Kidney epithelial cell (primary cell): ENCODE measurements around the gene PPME1. TPM values are rescaled to one million over a fixed set of nuclear protein-coding genes. Genes with fewer than 3 reads are reported as not detected.

Experiments
- DNase-seq: peaks from one replicate; pipeline ENCODE4 v3.0.0-alpha.2; 2010; ENCODE audit warnings: low read depth
- H3K27me3 ChIP-seq: 2 replicates; pipeline ENCODE4 v1.6.0; 2011; ENCODE audit warnings: low read length; ENCODE audit not compliant: control insufficient read depth, insufficient read depth
- H3K36me3 ChIP-seq: 2 replicates; pipeline ENCODE4 v1.5.1; 2011; ENCODE audit warnings: low read length; ENCODE audit not compliant: control insufficient read depth, insufficient read depth
- H3K4me3 ChIP-seq: 2 replicates; pipeline ENCODE4 v1.5.1; 2011; ENCODE audit warnings: low read depth, mild to moderate bottlenecking, control low read depth, low read length
- total RNA-seq: library from RNA; depleted of rRNA; stranded (reverse); fragments of >200 nt; gene quantifications from 2 replicates; pipeline ENCODE4 v1.2.3, GENCODE V29; 2015
- TF ChIP-seq, protein P1 (sequence below): IDR thresholded peaks from 2 replicates; pipeline ENCODE4 v1.5.1; 2011; ENCODE audit warnings: mild to moderate bottlenecking, moderate library complexity, low read length, control low read depth, inconsistent platforms; ENCODE audit not compliant: insufficient read depth, poor library complexity, severe bottlenecking

Gene PPME1
- total RNA-seq, 1 donor from 2014 or later: 29.2 TPM

DNA sequence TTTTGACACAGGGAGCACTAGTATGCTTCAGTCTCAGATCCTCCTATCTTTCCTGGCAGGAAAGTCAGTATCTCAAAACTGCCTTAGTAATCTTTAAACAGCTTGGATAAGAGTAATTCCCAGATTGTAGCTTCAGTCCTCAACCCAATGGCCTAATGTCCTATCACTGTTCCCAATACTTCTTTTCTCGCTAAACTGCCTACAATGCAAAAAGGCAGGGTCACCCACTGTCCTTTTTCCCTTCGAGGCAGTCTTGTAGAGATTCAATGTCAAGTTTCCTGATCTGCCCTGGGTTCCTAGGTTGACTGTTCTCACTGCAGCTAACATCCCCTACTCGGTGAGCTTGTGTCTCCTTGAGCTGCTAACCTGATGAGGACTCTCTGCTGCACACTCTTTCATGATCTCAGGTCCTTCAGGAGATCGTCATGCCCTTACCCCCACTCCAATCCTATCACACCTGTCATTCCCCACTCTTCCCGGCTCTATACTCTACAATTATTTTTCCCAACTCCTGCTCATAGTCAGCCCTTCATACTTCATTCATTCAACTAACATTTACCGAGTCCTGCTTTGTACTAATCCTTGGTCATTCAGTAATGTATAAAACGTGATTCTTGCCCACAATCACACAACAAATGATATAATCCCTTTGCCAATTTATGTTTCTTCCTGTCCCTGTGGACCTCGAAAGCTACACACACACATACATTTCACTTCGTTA, 1.2 kb upstream of the PPME1 start:
- TF ChIP-seq, protein P1, sequence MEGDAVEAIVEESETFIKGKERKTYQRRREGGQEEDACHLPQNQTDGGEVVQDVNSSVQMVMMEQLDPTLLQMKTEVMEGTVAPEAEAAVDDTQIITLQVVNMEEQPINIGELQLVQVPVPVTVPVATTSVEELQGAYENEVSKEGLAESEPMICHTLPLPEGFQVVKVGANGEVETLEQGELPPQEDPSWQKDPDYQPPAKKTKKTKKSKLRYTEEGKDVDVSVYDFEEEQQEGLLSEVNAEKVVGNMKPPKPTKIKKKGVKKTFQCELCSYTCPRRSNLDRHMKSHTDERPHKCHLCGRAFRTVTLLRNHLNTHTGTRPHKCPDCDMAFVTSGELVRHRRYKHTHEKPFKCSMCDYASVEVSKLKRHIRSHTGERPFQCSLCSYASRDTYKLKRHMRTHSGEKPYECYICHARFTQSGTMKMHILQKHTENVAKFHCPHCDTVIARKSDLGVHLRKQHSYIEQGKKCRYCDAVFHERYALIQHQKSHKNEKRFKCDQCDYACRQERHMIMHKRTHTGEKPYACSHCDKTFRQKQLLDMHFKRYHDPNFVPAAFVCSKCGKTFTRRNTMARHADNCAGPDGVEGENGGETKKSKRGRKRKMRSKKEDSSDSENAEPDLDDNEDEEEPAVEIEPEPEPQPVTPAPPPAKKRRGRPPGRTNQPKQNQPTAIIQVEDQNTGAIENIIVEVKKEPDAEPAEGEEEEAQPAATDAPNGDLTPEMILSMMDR: no peak
- Histone ChIP-seq H3K4me3 (peak overlapping the region; percentile 76), H3K36me3 (no peaks in the 10 kb centered on the region), H3K27me3 (no peaks in the 10 kb centered on the region)
- DNase-seq: no peak

DNA sequence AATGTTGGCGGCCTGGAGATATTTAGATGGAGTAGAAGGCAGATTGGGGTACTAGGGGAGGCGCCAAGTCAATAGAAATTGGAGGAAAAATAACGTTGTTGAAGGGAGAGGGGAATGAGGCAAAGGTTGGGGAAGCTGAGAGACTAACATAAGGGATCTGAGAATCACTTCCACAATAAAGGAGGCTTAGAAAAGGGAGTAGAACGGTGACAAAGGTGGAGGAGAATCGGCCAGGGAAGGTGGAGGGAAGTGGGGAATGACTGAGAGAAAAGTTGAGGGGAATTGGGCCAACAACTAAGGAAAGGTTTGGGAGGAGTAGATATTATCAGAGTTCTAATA, 510 bp downstream of the PPME1 start:
- peak overlapping the region; percentile 91 for H3K4me3 ChIP-seq
- DNase-seq: no peak
- H3K36me3 ChIP-seq: no peaks in the 10 kb centered on the region
- H3K27me3 ChIP-seq: no peaks in the 10 kb centered on the region
- TF ChIP-seq, protein P1: no peak

DNA sequence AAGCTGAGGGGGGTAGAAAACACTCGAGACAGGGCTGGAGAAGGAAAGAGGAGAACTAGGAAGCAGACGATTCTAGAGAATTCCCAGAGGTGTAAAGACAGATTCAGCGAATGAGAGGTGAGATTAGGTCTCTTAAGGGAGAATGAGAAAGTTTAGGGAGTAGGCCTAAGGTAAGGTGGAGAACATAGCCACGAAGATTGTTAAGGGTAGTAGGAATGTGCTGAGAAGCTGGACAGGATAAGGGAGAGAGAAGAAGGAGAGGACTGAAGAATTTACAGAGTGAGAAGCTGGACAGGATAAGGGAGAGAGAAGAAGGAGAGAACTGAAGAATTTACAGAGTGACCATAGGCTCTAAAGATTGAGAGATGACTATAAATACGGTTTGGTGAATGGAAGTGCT, 908 bp downstream of the PPME1 start:
- DNase-seq: no peak
- TF ChIP-seq, protein P1: no peak
- Histone ChIP-seq H3K36me3 (no peaks in the 10 kb centered on the region), H3K4me3 (peak overlapping the region; percentile 91), H3K27me3 (no peaks in the 10 kb centered on the region)

DNA sequence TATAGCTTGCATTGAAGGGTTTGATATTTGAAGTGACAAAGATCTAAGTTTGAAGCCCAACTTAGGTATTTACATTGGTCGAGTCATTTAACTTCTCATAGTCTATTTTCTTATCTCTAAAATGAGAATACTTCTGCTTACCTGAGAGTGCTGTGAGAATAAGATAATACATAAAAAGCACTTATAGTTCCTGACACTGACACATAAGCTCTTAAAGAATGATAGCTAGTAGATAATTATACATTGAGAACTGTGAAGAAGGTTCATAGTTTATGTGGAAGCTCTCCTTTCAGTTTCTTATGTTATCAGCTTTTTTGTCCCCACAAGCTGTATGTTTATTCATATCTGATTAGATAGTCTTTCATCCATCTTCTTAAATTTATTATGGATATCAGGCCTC, 4.8 kb downstream of the PPME1 start:
- Histone ChIP-seq H3K4me3 (no peak overlapping the region), H3K36me3 (no peaks in the 10 kb centered on the region), H3K27me3 (no peaks in the 10 kb centered on the region)
- TF ChIP-seq, protein P1: no peak
- no peak for DNase-seq

DNA sequence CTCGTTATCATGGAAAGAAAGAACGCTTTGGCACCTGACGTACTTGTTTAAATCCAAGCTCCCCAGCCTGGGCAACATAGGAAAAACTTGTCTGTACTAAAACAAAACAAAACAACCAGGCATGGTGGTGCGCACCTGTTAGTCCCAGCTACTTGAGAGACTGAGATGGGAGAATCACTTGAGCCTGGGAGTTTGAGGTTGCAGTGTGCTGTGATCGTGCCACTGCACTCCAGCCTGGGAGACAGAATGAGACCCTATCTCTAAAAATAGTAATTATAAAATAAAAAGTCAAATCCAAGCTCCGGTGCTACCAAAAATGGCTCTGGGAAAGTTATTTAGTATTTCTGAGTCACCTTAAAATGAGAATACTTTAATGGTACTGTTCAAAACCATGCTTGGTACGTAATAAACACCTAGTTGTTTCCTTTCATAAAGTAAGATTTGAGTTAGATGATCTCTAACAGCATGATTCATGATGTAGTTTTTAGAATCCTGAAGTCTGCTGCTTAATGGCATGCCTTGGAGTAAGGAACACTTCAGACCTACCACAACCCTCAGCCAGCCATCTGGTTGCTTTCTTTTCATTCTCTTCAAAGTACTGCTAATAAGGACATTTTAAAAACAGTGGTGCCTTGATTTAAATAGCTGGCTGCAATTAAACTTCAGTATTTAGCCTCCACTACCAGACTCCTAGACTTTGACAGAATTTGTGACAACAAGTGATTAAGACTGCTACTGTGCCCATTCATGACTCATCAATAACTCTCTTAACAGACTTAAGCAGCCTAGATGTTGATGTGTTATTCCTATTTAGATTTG, 8.4 kb downstream of the PPME1 start:
- TF ChIP-seq, protein P1: no peak
- H3K4me3 ChIP-seq: no peak overlapping the region
- no peak for DNase-seq
- H3K27me3 ChIP-seq: no peaks in the 10 kb centered on the region
- H3K36me3 ChIP-seq: no peaks in the 10 kb centered on the region

DNA sequence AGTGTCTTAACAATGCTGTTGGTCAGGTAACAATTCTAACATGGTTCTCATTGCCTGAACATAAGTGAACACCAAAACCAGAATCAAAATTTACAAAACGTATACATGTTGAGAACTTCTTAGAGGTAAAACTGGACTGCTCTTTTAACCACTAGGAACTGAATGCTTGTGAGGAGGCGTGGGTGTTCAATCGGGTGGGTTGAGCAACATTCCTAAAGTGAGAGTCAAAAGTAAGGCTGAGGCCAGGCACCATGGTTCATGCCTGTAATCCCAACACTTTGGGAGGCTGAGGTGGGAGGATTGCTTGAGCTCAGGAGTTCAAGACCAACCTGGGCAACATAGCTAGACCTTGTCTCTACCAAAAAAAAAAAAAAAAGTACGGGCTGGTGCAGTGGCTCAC, 11.5 kb downstream of the PPME1 start:
- Histone ChIP-seq H3K4me3 (no peak overlapping the region), H3K27me3 (no peaks in the 10 kb centered on the region), H3K36me3 (no peaks in the 10 kb centered on the region)
- TF ChIP-seq, protein P1: no peak
- DNase-seq: no peak
